ENCODE data around the gene LRRC59.

LRRC59 gene

DNA sequence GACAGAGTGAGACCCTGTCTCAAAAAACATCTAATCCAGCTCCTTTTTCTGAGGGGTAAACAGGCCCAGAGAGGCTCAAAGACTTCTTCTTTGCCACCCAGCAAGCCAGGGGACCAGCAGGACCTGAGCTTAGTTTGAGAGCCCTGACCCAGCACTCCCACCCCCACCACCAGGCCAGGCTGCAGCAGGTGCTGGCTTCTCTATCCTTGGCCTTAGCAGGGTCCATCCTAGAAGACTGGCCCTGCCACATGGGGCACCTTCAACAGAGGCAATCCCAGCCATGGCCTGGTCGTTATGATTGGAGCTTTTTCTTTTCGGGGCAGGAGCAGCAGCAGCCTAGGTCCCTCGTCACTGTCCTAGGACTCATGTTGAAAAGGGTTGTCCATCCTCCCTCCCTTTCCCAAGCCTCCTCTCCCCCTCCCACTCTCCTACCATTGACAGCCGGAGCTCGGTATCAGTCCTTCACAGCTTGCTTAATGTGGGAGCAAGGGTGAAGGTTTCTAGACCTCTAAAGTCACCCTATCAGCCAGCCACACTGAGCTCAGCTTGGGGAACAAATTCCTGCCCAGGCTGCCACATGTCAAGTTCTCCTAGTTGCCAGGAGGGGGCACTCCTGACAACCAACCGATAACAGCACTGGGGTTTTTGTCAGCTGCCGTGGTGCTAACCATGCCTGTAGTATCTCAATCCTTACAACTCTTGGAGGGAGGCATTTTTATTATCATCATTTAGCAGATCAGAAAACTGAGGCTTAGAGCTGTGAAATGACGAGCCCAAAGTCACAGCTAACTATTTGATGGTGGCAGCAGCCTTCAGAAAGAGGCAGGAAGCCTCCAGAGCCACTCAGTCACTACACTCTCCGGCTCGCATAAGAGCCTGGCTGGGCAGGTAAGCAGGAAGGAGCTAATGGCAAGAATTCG is 35.5 kb downstream of the LRRC59 start:
- peak; percentile 84 for DNase-seq (ENCODE audit: low spot score)

DNA sequence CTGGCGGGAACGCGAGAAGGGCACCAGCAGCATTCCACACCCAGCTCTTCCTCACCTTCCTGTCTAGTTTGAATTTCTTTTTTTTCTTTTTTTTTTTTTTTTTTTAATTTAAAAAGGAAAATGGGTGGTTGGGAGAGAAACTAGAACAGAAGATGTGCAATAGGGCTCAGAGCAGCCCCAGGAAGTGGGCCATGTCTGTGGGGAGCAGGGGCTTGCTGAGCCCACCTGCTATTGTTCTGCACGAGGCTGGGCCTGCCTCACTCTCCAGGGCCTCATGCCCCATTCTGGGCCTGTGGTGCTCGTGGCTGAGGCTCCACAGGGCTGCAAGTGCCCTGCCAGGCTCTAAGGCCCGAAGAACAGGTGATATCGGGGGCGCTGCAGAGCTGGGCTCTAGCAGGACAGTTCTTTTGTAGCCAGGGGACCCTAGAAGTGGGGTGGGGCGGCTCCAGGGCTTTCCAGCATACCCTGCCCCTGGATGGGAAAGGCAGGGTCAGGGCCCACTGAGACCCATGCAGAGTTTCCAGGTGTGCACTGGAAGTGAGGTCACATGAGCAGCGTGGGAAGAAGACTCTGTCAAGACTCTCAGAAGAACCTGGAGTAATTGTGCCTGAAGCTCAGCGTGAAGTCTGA is 36.7 kb downstream of the LRRC59 start:
- DNase-seq (ENCODE audit: low spot score): no peak

DNA sequence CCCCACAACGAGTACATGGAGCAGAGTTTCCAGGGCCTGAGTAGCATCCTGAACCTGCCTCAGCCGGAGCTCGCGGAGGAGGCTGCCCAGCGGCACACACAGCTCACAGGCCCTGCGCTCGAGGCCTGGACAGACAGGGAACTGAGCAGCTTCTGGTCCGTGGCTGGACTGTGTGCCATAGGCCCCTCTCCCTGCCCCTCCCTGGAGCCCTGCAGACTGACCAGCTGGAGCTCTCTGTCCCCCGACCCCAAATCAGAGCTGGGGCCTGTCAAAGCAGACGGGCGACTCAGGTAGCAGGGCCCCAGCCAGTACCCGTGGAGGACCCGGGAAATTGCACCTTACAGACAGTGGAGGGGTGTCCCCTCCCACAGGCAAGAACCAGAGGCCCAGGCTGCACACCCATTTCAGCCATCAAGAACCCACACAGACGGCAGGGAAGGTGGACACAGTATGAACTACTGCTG is 37.3 kb downstream of the LRRC59 start:
- no peak for DNase-seq (ENCODE audit: low spot score)

DNA sequence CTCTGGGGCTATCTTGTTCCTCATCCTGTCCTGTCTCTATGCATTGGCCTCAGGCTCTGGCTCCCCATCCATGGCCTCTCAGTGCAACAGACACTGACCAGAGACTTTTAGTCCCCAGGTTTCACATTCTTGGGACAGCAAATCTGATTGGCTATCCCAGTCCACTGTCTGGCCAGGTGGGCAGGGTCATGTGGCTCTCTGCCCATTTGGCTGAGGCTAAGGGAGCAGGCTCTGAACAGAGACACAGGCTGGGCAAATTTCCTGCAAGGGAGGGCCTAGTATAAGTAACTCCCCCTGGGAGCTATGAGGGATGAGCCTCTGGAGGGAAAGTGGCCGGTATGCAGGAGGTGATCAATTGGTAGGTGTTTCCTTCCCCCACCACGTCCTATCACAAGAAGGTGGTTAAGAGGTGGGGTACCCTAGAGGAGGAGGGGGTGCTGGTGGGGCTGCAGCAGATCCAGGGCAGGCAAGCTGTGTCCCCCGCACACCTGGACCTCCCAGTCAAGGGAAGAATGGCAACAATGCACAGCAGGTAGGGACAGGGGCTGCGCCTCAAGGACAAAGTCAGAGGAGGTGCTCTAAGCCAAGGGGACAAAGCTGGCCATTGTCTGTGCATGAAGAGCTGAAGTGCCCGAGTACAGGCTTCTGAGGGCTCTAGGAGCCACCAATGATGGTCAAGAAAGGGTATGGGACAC is 38.2 kb downstream of the LRRC59 start:
- no peak for DNase-seq (ENCODE audit: low spot score)

DNA sequence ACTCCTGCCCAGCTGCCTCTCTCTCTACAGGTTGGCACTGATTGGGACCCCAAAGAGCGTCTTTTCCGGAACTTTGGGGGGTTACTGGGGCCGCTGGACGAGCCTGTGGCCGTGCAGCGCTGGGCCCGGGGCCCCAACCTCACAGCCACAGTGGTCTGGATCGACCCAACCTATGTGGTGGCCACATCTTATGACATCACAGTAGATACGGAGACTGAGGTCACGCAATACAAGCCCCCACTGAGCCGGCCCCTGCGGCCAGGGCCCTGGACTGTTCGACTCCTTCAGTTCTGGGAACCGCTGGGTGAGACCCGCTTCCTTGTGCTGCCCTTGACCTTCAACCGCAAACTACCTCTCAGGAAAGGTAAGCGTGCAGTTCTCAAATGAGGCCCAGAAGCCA is 39.1 kb downstream of the LRRC59 start:
- no peak for DNase-seq (ENCODE audit: low spot score)

DNA sequence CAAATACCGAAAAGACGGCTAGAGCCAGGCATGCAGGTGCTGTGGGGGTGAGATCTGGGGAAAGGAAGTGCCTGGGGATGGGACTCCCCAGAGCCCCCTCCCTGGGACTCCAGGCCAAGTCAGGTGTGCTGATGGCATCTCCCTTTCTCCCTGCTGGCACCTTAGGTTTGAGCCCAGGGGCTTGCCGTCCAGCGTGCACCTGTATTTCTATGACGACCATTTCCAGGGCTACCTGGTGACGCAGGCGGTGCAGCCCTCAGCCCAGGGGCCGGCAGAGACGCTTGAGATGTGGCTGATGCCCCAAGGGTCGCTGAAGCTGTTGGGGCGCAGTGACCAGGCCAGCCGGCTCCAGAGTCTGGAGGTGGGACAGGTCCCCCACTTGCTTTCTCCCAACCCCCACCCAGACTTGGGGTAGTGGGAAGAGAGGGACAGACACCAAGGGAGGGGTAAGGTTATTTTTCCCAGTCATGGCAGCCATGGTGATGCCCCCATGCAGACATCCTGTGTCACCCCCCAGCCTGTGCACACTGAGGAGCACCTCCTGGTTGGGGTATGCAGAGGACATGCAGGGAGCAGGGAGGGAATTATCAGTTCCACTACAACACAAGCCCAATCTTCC is 40.3 kb downstream of the LRRC59 start:
- no peak for DNase-seq (ENCODE audit: low spot score)

DNA sequence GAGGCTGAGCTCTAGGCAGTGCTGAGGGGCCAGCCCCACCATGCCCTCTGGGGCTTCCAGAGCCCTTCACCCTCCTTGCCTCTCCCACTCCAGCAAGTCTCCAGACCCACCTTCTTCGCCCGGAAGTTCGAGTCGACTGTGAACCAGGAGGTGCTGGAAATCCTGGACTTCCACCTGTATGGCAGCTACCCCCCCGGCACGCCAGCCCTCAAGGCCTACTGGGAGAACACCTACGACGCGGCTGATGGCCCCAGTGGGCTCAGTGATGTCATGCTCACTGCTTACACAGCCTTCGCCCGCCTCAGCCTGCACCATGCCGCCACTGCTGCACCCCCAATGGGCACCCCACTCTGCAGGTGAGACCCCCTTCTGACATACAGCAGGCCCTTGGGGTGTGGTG is 40.9 kb downstream of the LRRC59 start:
- DNase-seq (ENCODE audit: low spot score): no peak

DNA sequence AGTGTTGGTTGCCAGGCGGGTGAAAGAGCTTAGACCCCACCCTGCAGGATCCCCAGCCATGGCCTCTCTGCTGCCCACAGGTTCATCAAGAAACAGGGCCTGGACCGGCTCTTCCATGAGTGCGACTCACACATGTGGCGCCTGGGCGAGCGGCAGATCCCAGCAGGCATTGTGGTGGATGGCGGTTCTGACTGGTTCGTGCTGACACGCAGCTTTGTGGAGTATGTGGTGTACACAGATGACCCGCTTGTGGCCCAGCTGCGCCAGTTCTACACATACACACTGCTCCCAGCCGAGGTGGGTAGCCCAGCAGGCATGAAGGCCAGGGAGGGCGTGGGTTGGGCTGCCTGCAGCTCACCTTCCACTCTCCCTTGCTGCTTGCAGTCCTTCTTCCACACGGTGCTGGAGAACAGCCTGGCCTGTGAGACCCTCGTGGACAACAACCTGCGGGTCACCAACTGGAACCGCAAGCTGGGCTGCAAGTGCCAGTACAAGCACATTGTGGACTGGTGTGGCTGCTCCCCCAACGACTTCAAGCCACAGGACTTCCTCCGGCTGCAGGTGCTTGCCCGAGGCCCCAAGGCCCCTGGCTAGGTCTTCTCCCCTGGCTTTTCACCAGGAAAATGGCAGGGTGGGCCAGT is 41.5 kb downstream of the LRRC59 start:
- DNase-seq (ENCODE audit: low spot score): no peak

DNA sequence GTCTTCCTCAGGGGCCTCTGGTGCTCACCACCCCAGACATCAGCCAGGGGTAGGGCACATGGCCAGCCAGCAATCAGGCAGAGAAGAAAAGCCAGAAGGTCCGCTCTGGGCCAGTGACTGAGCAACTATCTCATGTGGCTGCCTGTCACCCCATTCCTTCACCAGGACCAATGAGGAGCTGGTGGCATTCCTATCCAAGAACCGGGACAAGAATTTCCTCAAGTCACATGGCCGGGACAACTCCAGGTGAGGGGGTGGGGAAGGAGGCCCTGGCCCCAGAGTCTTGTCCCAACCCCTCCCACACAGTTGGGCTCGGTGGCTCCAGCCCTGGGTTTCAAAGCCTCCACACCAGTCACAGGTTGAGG is 42.0 kb downstream of the LRRC59 start:
- DNase-seq (ENCODE audit: low spot score): no peak

DNA sequence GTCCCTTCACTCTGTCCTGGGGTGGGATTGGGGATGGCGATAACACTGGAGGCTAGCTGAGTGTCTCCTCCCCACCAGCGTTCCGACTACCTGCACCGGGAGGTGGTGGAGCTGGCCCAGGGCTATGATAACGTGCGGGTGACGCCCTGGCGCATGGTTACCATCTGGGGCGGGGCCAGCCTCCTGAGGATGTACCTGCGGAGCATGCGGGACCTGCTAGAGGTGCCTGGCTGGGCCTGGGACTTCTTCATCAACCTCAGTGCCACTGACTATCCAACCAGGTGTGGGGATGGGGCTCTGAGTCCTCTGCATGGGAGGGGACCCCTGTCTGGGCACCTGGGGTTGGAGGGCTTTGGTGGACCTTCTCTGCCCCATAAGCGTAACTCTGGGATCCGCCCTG is 42.5 kb downstream of the LRRC59 start:
- no peak for DNase-seq (ENCODE audit: low spot score)

DNA sequence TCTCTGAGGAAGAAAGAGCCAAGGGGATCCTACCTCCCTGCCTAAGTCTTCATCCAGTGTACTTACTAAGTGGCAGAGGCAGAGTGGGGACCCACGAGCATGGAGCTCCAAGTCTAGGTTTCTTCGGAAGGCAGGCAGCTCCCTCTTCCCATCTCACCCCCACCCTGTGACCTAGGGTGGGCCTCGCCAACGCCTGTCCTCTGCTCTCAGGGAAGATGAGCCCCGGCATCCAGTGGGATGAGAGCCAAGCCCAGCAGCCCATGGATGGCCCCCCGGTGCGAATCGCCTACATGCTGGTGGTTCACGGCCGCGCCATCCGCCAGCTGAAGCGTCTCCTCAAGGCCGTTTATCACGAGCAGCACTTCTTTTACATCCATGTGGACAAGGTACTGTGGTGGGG is 43.1 kb downstream of the LRRC59 start:
- no peak for DNase-seq (ENCODE audit: low spot score)

DNA sequence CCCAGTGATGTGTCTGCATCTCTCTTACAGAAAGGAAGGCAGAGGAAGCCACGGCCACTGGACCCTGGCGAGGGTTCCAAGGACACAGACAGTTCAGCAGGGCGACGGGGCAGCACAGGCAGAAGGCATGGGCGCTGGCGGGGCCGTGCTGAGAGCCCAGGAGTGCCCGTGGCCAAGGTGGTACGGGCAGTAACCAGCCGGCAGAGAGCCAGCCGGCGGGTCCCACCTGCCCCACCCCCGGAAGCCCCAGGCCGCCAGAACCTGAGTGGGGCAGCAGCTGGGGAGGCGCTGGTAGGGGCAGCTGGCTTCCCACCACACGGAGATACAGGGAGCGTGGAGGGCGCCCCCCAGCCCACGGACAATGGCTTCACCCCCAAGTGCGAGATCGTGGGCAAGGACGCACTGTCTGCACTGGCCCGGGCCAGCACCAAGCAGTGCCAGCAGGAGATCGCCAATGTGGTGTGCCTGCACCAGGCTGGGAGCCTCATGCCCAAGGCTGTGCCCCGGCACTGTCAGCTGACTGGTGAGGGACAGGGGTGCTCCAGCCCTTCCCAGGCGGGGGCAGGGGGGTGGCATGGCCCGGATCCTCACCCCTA is 43.6 kb downstream of the LRRC59 start:
- no peak for DNase-seq (ENCODE audit: low spot score)

DNA sequence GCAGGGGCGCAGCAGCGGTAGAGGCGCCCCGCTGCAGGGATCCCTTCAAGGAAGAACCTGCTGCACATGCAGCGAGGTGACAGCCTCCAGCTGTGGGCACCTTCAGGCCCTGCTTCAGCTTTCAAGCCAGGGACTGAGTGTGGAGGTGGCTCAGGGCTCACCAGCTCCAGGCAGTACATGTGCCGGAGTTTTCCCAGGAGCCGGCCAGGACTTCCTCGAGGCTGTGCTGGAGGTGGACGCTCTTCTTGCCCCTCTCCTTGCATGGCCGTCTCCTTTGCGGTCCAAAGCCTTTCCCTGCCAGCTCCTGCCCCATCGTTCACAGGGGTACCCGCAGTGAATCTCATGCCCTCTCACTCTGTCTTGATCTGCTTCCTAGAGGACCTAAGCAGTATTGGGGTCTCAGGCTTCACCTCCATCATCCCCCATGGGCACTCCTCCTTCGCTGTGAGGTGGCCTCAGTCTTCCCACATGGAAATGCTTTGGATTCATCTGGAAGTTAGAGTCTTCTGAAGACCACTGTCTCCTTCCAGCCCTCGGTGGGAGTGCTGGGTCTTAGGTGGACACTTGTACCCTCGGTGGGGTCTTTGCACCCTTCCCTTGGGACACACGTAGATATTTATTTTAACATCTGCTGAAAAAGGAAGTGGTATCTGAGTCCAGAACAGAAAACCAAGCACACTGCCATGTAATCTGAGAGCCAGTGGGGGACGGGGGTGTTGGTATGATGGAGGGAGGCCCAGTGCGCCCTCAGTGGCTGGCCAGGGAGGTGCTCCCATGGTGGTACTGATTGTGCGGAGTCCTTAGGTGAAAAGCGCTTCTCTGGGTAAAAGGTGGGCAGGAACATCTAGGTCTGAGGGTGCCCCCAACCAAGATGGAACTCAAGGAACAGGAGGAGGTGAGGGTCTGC is 44.4 kb downstream of the LRRC59 start:
- DNase-seq (ENCODE audit: low spot score): no peak

DNA sequence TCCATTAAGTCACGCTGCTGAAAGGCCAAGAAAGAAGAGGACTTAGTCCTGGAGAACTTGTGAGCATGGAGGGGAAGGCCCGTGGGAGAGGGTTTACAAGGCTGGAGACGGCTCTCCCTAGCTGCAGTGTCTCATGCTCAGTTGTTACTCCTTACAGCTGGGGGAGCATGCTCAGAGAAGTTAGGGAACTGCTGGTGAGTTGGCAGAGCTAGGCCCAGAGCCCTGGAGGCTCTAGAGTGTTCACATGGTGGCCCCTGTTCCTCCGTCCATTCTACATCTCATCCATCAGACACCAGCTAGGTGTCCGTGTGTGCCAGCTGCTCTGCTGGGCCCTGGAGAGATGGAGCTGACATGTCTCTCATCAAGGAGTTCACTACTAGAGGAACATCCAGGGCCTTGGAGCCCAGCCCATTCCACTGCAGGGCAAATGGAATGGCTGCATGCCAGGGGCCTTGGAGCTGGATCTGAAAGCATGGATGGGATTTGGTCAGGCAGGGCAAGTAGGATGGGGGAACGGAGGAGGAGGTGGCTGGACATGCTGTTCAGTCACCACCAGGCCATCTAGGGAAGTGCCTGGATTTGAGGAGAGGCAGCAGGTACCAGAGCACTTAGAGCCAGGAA is 45.1 kb downstream of the LRRC59 start:
- DNase-seq (ENCODE audit: low spot score): no peak

DNA sequence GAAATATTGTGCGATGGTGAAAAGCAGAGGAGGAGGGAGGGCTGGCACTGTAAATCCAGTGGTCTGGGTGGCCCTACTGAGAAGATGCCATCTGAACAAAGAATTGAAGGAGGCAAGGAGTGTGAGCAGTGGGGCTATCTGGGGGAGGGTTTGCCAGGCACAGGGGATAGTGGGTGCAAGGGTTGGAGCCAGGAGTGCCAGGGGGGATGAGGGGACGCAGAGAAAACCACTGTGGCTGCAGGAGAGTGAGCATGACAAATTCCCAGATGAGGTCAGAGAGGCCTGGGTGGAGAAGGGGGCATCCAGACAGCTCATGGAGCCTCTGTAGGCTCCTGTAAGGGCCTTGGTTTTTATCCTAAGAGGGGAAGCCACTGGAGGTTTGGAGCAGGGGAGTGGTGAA is 46.6 kb downstream of the LRRC59 start:
- no peak for DNase-seq (ENCODE audit: low spot score)

DNA sequence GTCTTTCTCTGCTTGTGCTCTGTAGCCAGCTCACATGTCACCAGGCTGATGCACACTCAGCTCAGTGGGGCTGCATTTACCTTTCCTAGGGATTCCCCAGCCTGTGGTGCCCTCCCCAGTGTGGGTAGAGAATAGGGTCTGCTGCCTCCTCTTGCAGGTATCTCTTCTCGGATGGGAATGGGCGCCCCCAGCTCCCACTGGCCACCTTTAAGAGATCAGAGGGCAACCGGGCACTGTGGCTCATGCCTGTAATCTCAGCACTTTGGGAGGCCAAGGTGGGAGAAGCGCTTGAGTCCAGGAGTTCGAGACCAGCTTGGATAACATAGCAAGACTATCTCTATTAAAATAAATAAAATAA is 48.1 kb downstream of the LRRC59 start:
- no peak for DNase-seq (ENCODE audit: low spot score)

DNA sequence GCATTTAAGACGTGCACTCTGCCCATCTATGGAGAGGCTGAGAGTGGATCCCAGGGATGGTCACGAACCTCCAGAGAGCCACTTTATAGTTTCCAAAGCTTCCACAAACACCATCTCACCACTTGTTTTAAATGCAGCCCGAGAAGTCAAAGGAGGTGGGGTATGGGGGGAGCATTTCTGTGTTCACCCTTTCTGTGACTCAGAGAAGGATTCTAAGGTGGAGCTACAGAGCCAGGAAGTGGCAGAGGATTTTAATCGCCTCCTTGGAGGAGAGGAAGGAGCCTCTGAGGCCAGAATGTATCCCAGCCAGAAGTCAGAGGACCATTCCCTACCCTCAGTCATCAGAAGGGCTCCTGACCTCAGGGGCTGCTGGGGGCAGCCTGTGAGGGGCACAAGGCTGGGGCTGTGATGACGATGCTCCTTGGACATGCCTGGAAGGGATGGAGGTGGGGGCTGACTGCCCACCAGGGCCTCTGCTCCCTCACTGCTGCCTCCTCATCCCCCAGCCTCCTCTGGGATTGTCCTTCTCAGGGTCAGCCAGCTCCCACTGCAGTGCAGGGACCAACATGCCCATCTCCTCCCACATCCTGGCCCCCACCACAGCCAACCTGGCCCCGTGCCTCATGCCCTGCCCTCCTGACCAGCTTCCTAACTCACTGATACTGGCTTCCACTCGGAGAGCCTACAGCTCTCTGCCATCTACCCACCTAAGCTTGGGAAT is 48.6 kb downstream of the LRRC59 start:
- peak; percentile 69 for DNase-seq (ENCODE audit: low spot score)

DNA sequence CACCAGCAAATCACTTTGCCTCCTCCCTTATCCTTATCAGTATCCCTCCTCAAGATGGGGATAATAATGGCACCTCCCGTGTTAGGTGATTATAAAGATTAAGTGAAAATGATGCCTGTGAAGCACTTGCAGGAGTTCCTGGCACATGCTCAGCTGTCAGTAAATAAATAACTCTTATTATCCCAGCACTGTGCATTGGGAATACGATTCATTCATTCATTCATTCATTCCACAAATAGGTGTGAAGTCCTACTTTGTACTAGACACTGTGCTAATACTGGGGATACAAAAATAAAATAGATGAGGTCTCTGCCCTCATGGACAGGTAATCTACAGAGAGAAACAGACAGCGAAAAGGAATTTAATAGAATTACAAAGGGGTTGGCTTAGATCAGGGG is 49.4 kb downstream of the LRRC59 start:
- DNase-seq (ENCODE audit: low spot score): no peak

DNA sequence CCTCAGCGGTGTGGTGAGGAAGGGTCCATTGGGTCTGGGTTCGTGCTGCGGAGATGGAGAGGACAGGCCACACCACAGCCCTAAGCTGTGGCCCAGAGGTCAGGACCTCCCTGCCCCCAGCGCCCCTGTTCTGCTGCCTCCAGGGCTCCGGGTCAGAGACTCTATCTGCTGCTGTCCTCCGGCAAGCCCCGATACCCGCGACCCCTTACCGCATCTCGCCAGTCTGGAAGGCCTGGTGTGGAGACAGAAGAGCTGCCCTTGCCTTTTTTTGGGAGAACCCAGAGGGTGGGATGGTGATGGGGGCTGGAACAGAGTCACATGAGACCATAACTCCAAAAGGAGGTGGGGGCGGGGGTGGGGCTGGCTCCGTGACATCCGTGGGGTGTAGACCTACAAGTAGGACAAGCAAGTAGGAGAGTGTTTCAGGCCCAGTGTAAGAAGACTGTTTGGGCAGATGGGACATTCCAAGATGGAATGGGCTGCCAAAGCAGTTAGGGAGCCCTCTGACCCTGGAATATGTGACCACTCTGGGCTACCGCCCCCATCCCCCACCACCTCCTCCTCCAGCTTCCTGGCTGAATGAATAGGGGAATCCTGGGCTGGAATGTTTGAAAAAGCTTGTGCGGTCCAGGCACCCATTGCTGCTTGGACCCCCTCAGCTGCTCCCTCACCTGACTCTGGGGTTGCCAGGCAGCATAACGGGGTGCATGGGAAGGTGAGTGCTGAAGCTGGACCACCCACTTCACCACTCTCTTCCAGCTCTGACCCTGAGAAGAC is 50.0 kb downstream of the LRRC59 start:
- no peak for DNase-seq (ENCODE audit: low spot score)
